ENCODE results near the gene ARIH2. TPM values are rescaled to one million over a fixed set of nuclear protein-coding genes. Genes with fewer than 3 reads are reported as not detected.

Gene ARIH2
- total and polyA plus RNA-seq, 9 of the 15 experiments (the other 6 are each of a cell fraction or from before 2014, with no cell fraction given), result 27.0 to 120 (median 108) TPM

DNA sequence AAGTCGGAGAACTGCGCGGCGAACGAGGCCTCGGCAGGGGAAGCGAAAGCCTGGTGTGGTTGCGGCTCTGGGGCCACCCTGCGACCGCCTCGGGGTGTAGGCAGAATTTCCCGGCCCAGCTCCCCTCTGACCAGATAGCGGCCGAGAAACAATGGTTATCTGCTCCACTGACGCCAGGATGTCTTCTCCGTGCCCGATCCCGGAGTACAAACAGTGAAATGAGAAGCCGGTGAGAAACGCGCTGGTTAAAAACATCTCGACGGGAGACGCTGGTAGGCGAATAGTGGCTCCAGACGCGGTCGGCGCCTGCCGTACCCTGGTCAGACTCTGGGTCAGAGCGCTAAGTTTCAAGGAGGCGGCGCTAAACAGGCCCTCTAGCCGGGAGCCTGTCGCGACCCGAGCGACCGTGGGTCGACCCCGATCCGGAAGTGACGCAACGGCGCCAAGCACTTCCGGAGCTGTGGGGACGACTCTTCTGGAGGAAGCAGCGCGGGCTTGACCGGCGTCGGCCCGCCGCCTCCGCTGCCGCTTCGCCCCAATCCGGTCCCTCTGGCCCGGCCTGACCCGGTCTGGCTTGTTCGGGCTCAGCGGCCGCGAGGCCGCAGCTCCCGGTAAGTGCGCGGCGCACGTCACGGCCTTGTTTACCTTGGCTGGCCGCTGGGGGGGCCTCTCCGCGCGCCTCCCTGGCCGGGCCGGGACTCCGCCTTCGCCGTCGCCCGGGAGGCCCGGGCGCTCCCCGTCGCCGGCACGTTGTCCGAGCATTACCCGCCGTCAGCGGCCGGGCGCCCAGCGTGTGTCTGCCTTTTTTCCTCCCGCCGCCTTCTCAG, at the start of gene ARIH2 (continued):
- no peak for TF ChIP-seq CHAMP1 (IDR thresholded peaks at IDR 0.05)
- TF ChIP-seq NKRF (IDR thresholded peaks at IDR 0.05; ENCODE audit: borderline replicate concordance), result no peak
- TF ChIP-seq NBN (IDR thresholded peaks at IDR 0.05; ENCODE audit: low read depth), result 0 out of 2 replicates have a peak, but pooled peaks have one; percentile 52
- TF ChIP-seq PHB2 (IDR thresholded peaks at IDR 0.05; ENCODE audit: low read depth), result no peak
- no peak for TF ChIP-seq GABPB2 (CRISPR knock-in tag; conservative IDR thresholded peaks at IDR 0.05)
- TF ChIP-seq WHSC1 (IDR thresholded peaks at IDR 0.05; ENCODE audit: low read length), result no peak
- TF ChIP-seq IFI16 (CRISPR knock-in tag; IDR thresholded peaks at IDR 0.05), result no peak
- TF ChIP-seq, protein P1, sequence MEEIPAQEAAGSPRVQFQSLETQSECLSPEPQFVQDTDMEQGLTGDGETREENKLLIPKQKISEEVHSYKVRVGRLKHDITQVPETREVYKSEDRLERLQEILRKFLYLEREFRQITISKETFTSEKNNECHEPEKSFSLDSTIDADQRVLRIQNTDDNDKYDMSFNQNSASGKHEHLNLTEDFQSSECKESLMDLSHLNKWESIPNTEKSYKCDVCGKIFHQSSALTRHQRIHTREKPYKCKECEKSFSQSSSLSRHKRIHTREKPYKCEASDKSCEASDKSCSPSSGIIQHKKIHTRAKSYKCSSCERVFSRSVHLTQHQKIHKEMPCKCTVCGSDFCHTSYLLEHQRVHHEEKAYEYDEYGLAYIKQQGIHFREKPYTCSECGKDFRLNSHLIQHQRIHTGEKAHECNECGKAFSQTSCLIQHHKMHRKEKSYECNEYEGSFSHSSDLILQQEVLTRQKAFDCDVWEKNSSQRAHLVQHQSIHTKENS (CRISPR knock-in tag; IDR thresholded peaks at IDR 0.05), result no peak
- TF ChIP-seq CHD4 (IDR thresholded peaks at IDR 0.05; ENCODE audit: insufficient read depth, insufficient replicate concordance, low read depth, low read length, poor library complexity, severe bottlenecking), result no peak
- TF ChIP-seq CBX8 (IDR thresholded peaks at IDR 0.05; ENCODE audit: borderline replicate concordance, extremely low read depth, low read depth, low read length, poor library complexity, severe bottlenecking), result no peak
- peak; percentile 77 for TF ChIP-seq E2F8 (IDR thresholded peaks at IDR 0.05; ENCODE audit: low read depth, partially characterized antibody)
- TF ChIP-seq MYNN (IDR thresholded peaks at IDR 0.05), result no peak
- TF ChIP-seq MYNN (CRISPR knock-in tag; IDR thresholded peaks at IDR 0.05), result no peak
- no peak for TF ChIP-seq TFE3 (CRISPR knock-in tag; IDR thresholded peaks at IDR 0.05)
